PC-9 (cell line): ENCODE results near the gene GON7. TPM values are rescaled to one million over a fixed set of nuclear protein-coding genes. Genes with fewer than 3 reads are reported as not detected.

Experiments
- BruUV-seq: library from RNA; stranded (reverse); fragments of 400-500 nt; replicated peaks from 2 replicates; lab custom pipeline; 2021; lab: Mats Ljungman, UMichigan
- CTCF ChIA-PET: fragments of 300-600 bp; sonication (Branson Sonifier 250); formaldehyde crosslinking; loops from one replicate; lab custom pipeline; 2022; ENCODE audit warnings: antibody characterized with exemption; lab: Charles Lee
- POLR2A ChIA-PET: fragments of 300-600 bp; sonication (Branson Sonifier 250); formaldehyde crosslinking; loops from one replicate; lab custom pipeline; 2022; ENCODE audit warnings: antibody characterized with exemption; ENCODE audit not compliant: unreplicated experiment; lab: Charles Lee
- DNase-seq, 2 experiments: peaks; one replicate each; pipeline versions ENCODE4 v3.0.0 to v3.0.0-alpha.2; 2015 to 2022; ENCODE audit warnings: mixed read lengths in 1 of 2
- H2AFZ ChIP-seq: fragments of 200-600 bp; sonication (generic); 2 replicates; pipeline ENCODE4 v1.8.1; 2017; ENCODE audit warnings: antibody characterized with exemption
- H3F3A ChIP-seq: fragments of 200-600 bp; sonication (generic); 2 replicates; pipeline ENCODE4 v1.8.1; 2017; ENCODE audit warnings: antibody characterized with exemption, mild to moderate bottlenecking, low read depth; ENCODE audit not compliant: insufficient read depth
- H3K27ac ChIP-seq: fragments of 200-600 bp; sonication (generic); 2 replicates; pipeline ENCODE4 v1.6.1; 2016; ENCODE audit warnings: mixed run types
- H3K27me3 ChIP-seq: fragments of 200-600 bp; sonication (generic); 2 replicates; pipeline ENCODE4 v1.6.1; 2016; ENCODE audit warnings: low read depth, mixed run types; ENCODE audit not compliant: insufficient read depth
- H3K36me3 ChIP-seq: fragments of 200-600 bp; sonication (generic); 2 replicates; pipeline ENCODE4 v1.6.1; 2016; ENCODE audit warnings: low read depth, mixed run types
- H3K4me1 ChIP-seq: fragments of 200-600 bp; sonication (generic); replicated peaks from 2 replicates; pipeline ENCODE4 v1.6.1; 2016; ENCODE audit warnings: mixed run types; ENCODE audit not compliant: insufficient read depth
- H3K4me2 ChIP-seq: fragments of 200-600 bp; sonication (generic); 2 replicates; pipeline ENCODE4 v1.6.1; 2017; ENCODE audit warnings: mixed run types
- H3K4me3 ChIP-seq: fragments of 200-600 bp; sonication (generic); 2 replicates; pipeline ENCODE4 v1.6.1; 2016; ENCODE audit warnings: mixed run types
- H3K79me2 ChIP-seq: fragments of 200-600 bp; sonication (generic); 2 replicates; pipeline ENCODE4 v1.6.1; 2017; ENCODE audit warnings: low read depth, mixed run types
- H3K9me2 ChIP-seq: fragments of 200-600 bp; sonication (generic); 2 replicates; pipeline ENCODE4 v1.8.1; 2017; ENCODE audit warnings: mild to moderate bottlenecking; ENCODE audit not compliant: insufficient read depth
- H3K9me3 ChIP-seq: fragments of 200-600 bp; sonication (generic); 2 replicates; pipeline ENCODE4 v1.8.1; 2016; ENCODE audit warnings: low read depth; ENCODE audit not compliant: insufficient read depth
- H4K20me1 ChIP-seq: fragments of 200-600 bp; sonication (generic); 2 replicates; pipeline ENCODE4 v1.8.1; 2017; ENCODE audit not compliant: insufficient read depth
- CTCF ChIP-seq: fragments of 200-600 bp; sonication (generic); conservative IDR thresholded peaks from 2 replicates; pipeline ENCODE4 v1.6.1; 2017; ENCODE audit warnings: mixed run types, antibody characterized with exemption, mild to moderate bottlenecking, moderate library complexity
- EZH2 ChIP-seq: fragments of 200-600 bp; sonication (generic); IDR thresholded peaks from 2 replicates; pipeline ENCODE4 v1.8.0; 2017; ENCODE audit warnings: antibody characterized with exemption, low read depth
- intact Hi-C: fragments of 100-400 bp; cut with micrococcal nuclease; formaldehyde crosslinking; loops from one replicate; pipeline ENCODE4 v1.10.0; 2022; ENCODE audit not compliant: unreplicated experiment
- total RNA-seq: library from RNA; stranded (reverse); gene quantifications from 2 replicates; pipeline ENCODE4 v1.2.3, GENCODE V29; 2021

Gene GON7
- total RNA-seq, 1 experiment from 2014 or later = 9.3 TPM

- Histone ChIP-seq H3K9me3 (no peaks in the 10 kb centered on the region), H3K4me1 (peaks cover 9% of the 10 kb centered on the region), H3K27ac (no peak overlapping the region), H3K79me2 (peaks cover 23% of the 10 kb centered on the region), H4K20me1 (no peaks in the 10 kb centered on the region), H3K4me3 (no peak overlapping the region), H3K27me3 (no peaks in the 10 kb centered on the region), H3F3A (peaks cover 9% of the 10 kb centered on the region; the same call in 1 of the 2 replicates), H3K4me2 (no peak overlapping the region), H3K9me2 (no peaks in the 10 kb centered on the region), H3K36me3 (no peaks in the 10 kb centered on the region; the same call in 1 of the 2 replicates), H2AFZ (no peak overlapping the region)
- ChIA-PET POLR2A (no interaction called here), CTCF (interaction anchor here (0.5 kb wide), 1 partner anchor 96 kb away, joined by 6 read pairs; no protein-coding TSS in a partner anchor)
- no peak for TF ChIP-seq CTCF
- TF ChIP-seq EZH2 = no peak
- intact Hi-C loops = no loop called here
- DNase-seq = no peak
- no TSS peak for BruUV-seq
Observed at GRCh38 chr14:93201155-93201704, 5.6 kb downstream of the GON7 start.

DNA sequence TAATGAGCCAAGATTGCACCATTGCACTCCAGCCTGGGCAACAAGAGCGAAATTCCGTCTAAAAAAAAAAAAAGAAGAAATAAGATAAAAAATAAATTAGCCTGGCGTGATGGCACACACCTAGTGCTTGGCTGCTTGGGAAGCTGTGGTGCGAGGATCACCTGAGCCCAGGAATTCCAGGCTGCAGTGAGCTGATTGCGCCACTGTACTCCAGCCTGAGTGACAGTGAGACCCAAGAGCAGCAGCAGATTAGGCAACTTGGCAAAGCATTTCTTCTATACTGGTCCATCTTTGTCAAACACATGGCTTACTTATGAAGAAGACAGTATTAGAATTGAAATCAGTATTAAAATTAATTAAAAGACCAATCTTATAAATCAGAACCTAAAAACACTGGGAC lies 6.3 kb downstream of the GON7 start:
- TF ChIP-seq EZH2 = no peak
- no peak for TF ChIP-seq CTCF
- no peaks in the 10 kb centered on the region for H3K9me3 ChIP-seq
- H2AFZ ChIP-seq = no peak overlapping the region
- peaks cover 14% of the 10 kb centered on the region; the same call in 1 of the 2 replicates for H3F3A ChIP-seq
- no peak overlapping the region for H3K4me2 ChIP-seq
- H3K27me3 ChIP-seq = no peaks in the 10 kb centered on the region
- H3K4me1 ChIP-seq = peaks cover 3% of the 10 kb centered on the region; the same call in 1 of the 2 replicates
- no peak for DNase-seq
- H3K36me3 ChIP-seq = no peaks in the 10 kb centered on the region; the same call in 1 of the 2 replicates
- POLR2A ChIA-PET = no interaction called here
- H3K9me2 ChIP-seq = no peaks in the 10 kb centered on the region
- CTCF ChIA-PET = interaction anchor here (0.5 kb wide), 1 partner anchor 95 kb away, joined by 6 read pairs; no protein-coding TSS in a partner anchor
- no peaks in the 10 kb centered on the region for H4K20me1 ChIP-seq
- peaks cover 16% of the 10 kb centered on the region for H3K79me2 ChIP-seq
- H3K4me3 ChIP-seq = no peak overlapping the region
- no TSS peak for BruUV-seq
- no peak overlapping the region for H3K27ac ChIP-seq
- intact Hi-C loops = no loop called here

DNA sequence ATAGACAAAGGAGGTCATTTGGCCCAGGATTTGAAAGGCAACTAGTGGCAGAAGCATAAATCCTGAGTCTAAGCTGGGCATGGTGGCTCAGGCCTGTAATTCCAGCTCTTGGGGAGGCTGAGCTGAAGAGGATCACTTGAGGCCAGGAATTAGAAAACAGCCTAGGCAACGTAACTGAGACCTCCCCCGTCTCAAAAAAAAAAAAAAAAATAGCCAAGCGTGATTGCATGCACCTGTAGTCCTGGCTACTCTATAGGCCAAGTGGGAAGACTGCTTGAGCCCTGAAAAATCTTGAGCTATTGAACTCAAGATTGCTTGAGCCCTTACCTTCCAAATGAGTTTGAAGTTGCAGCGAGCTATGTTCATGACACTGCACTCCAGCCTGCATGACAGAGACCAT lies 7.8 kb downstream of the GON7 start:
- H3K4me2 ChIP-seq = no peak overlapping the region
- CTCF ChIA-PET = no interaction called here
- no peaks in the 10 kb centered on the region for H3K27me3 ChIP-seq
- no peaks in the 10 kb centered on the region for H3K4me1 ChIP-seq
- H3K27ac ChIP-seq = no peak overlapping the region
- no peak for TF ChIP-seq EZH2
- no peak for TF ChIP-seq CTCF
- no peaks in the 10 kb centered on the region for H3K9me2 ChIP-seq
- no peaks in the 10 kb centered on the region for H3K36me3 ChIP-seq
- no peaks in the 10 kb centered on the region for H3K9me3 ChIP-seq
- POLR2A ChIA-PET = no interaction called here
- intact Hi-C loops = no loop called here
- DNase-seq = no peak
- BruUV-seq = no TSS peak
- no peaks in the 10 kb centered on the region for H4K20me1 ChIP-seq
- H3F3A ChIP-seq = peaks cover 14% of the 10 kb centered on the region; the same call in 1 of the 2 replicates
- no peak overlapping the region for H2AFZ ChIP-seq
- H3K4me3 ChIP-seq = no peak overlapping the region
- 0 out of 2 replicates have a peak, but pooled peaks cover 1% of the 10 kb centered on the region for H3K79me2 ChIP-seq
